HG03521 (cell line): ENCODE measurements around the gene EEF1B2.
"Not testable (repeated sequence)": the region's sequence is repeated elsewhere in the genome, so short reads cannot be mapped to it uniquely, and the experiment has no call there.

Experiments used
- ATAC-seq: cut with Tn5 transposase; IDR thresholded peaks from one replicate; pipeline ENCODE4 v1.9.1; 2021; ENCODE audit warnings: mild to moderate bottlenecking, moderate library complexity; ENCODE audit not compliant: unreplicated experiment

The EEF1B2 gene

DNA sequence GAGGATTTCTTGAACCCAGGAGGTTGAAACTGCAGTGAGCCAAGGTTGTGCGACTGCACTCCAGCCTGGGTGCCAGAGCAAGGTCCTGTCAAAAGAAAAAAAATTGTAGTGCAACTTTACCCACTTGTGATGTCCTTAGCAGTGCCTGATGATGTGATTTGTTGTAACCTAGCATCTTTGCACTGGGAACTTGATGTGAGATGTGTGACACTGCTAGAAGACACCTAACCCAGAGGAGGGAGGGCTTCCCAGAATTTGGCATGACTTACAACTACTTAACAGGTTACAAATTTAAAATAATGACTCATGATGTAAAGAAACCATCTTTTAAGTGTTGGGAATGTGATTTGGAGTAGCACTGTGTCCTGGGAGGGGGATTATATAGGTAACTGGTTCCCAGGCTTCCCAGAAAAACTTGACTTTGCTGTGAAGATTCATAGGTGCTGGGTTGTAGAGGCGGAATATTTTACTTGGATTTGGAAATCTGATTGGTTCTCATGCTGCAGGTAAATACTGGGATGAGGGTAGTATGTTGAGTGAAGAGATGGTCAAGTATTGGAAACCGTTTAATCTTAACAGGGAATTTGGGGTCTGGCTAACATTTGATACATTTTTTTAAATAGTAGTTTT, 3.7 kb downstream of the EEF1B2 start:
- no peak for ATAC-seq

DNA sequence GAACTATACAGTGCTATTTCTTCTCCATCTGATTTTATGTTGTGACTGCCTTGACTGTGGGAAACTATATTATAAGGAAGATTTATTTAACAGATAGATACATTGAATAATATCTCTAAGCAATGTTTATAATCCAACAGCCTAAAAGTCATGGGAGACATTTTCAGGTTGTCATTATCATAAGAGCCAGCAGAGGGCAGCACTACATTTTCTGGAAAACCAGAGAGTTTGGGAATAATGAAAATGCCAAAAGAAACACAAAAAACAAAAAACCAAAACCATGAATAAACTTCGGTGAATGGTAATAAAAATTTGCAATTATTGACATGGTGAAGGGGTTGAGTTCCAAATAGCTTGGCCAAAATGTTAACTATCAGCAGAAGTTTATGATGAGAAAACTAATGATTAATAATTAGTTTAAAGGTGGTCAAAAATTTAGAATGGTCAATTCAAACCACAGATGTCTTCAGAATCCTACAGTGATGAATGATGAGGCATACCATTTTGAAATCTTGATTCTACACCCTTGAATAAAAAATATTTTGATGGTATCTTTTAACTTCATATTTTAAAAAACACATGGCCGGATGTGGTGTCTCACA, 4.7 kb downstream of the EEF1B2 start:
- no peak for ATAC-seq

DNA sequence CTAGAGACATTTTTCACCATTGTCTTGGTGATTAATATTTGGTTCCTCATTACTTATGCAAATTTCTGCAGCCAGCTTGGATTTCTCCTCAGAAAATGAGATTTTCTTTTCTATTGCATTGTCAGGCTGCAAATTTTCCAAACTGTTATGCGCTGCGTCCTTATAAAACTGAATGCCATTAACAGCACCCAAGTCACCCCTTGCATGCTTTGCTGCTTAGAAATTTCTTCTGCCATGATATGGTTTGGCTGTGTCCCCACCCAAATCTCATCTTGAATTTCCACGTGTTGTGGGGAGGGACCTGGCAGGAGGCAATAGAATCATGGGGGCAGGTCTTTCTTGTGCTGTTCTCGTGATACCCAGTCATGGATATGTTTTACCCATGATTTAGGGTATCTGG, 8.5 kb downstream of the EEF1B2 start:
- not testable (repeated sequence) for ATAC-seq

DNA sequence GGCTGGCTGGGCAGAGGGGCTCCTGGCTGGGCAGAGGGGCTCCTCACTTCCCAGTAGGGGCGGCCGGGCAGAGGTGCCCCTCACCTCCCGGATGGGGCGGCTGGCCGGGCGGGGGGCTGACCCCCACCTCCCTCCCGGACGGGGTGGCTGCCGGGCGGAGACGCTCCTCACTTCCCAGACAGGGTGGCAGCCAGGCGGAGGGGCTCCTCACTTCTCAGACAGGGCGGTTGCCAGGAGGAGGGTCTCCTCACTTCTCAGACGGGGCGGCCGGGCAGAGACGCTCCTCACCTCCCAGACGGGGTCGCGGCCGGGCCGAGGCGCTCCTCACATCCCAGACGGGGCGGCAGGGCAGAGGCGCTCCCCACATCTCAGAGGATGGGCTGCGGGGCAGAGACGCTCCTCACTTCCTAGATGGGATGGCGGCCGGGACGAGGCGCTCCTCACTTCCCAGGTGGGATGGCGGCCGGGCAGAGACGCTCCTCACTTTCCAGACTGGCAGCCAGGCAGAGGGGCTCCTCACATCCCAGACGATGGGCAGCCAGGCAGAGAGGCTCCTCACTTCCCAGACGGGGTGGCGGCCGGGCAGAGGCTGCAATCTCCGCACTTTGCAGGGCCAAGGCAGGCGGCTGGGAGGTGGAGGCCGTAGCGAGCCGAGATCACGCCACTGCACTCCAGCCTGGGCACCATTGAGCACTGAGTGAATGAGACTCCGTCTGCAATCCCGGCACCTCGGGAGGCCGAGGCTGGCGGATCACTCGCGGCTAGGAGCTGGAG, 12.1 kb downstream of the EEF1B2 start:
- ATAC-seq: not testable (repeated sequence)

GRCh38 chr2:206173147-206173546, 13.5 kb downstream of the EEF1B2 start:
- no peak for ATAC-seq

DNA sequence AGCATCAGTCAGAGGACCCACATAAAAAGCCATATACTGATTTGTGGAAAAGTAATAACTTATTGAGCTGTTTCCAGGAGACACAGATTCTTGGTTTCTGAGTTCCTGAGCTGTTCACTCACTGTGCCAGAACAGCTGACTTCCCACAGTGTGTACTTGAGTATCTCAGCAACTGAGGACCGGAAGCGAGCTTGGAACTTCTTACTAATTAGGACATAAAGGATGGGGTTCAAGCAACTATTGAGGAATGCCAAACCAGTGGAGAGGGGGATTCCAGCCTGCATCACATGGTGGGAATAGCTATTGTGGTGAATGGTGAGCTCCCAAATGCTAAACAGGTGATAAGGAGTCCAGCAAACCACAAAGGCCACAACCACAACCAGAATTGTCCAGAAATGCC, 16.4 kb downstream of the EEF1B2 start:
- no peak for ATAC-seq

GRCh38 chr2:206176901-206177300, 17.2 kb downstream of the EEF1B2 start:
- no peak for ATAC-seq

- ATAC-seq: not testable (repeated sequence)
Observed at GRCh38 chr2:206181526-206181925, 21.8 kb downstream of the EEF1B2 start.

GRCh38 chr2:206189691-206190090, 30.0 kb downstream of the EEF1B2 start:
- no peak for ATAC-seq

DNA sequence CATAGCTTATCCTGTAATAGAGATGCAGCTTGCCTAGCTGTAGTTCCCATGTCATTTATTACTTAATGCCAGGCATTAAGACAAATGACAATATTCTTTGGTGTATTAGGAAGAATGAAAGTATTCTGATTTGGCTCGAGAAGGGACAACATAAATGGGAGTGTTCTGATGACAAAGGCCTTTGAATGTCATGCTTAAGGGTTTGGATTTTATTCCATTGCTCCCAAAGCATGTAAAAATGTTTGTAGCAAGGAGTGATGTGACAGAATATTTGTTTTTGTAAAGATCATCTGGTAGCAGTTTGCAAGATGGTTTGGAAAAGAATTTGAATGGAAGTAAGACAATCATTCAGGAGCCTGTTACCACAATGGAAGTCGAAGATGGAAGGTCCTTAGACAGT, 30.4 kb downstream of the EEF1B2 start:
- no peak for ATAC-seq

- no peak for ATAC-seq
Observed at GRCh38 chr2:206190689-206191088, 31.0 kb downstream of the EEF1B2 start.

- ATAC-seq: no peak
Observed at GRCh38 chr2:206192157-206192556, 32.5 kb downstream of the EEF1B2 start.

DNA sequence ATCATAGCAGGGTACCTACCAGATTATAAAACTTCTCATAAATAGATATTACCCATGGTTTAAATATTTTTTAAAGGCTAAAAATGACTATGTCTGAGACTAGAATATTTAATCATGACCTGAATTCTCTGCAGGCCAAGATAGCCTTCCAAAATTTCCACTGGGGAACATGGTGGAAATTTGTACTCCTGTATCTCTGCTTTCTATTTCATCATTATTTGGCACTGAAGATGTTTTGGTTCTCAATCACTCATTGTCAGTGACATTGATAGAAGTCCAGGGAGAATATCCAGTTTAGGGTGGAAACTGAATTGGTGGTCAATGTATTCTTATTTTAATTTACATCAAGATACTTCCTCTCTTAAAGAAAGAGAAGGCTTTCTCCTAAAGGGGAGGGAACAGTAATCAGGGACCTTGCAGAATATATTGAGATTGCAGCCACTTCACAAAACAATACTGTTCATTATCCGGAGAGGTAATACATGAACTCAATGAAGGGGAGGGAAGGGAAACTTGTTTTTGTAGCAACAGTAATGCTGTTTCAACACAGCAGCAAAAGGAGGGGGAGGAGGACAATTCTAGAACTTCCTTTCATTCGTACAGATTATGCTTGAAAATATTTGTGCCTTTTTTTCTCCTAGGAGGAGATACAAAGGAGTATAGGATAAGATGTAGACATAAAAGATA, 34.1 kb downstream of the EEF1B2 start:
- ATAC-seq: no peak

DNA sequence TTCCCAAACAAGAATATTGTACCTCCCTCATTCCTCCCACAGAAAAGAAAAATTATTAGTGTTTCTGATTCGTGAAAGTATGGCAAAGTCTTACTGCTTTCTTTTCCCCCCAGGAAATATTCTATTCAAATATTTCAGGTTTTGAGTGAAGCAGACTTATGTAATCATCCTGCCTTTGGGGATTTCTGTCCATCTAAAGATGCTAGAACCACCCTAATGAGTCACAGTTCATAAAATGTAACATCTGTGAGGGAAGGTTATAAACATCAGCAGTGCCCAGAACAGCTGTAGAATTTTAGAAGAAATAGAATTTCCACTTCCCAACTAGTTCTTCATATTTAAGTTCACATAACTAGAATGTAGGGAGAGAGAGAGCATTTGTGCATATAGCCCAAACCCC, 39.0 kb downstream of the EEF1B2 start:
- ATAC-seq: no peak

DNA sequence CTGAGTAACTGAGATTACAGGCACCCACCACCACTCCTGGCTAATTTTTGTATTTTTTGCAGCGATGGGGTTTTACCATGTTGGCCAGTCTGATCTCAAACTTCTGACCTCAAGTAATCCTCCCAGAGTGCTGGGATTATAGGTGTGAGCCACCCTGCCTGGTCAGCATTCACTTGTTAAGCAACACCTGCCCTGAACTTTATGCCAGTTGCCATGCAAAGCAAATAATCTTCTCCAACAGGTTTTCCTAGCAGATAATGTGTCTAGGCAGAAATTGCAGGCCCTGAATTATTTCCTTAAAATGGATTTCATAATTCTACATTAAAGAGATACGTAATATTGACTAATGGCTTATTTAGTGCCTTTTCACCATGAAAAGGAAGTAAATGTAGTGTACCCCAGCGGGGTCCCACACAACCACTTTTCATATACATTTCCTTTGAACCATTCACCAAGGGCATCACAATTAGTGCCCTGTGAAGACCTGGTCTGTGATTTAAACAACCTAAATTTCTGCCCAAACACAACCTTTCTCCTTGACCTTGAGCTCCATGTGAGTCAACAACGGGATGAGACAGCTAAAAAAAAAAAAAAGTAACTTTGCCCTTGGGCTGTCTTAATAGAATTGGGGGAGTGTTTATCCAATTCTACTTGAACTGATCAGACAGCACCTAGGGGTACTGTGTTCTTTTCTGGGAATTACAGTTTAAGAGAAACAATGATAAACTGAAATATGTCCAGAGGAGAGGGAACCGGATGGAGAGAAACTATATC, 41.6 kb downstream of the EEF1B2 start:
- ATAC-seq: no peak

DNA sequence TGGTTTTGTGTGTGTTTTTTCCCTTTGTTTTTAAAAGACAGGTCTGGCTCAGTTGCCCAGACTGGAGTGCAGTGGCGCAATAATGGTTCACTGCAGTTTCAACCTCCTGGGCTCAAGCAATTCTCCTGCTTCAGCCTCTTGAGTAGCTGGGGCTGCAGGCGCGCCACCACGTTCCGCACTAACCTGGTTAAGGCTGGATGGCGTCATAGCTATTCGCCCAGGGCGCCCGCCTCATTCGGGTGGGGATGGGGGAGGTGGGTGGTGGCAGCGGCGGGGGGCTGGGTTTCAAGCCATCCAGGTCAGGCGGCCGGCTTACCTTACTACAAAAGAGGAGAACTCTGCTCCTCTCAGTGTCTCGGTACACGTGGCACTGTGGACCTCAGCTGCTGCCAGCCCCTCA, 42.8 kb downstream of the EEF1B2 start:
- no peak for ATAC-seq

GRCh38 chr2:206203331-206203730, 43.6 kb downstream of the EEF1B2 start:
- no peak for ATAC-seq

GRCh38 chr2:206204710-206205109, 45.0 kb downstream of the EEF1B2 start:
- no peak for ATAC-seq

DNA sequence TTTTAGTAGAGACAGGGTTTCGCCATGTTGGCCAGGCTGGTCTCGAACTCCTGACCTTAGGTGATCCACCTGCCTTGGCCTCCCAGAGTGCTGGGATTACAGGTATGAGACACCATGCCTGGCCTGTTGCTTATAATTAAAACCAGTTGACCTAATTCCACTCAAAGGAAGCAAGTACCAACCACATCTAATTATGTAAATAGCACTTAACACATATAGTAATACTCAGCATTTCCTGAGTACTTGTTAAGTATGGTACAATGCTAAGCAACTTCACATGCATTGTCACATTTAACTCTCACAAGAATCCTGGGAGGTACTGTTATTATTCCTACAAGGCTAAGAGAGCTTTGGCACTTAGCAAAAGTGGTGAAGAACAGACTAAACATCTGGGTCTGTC, 47.6 kb downstream of the EEF1B2 start:
- ATAC-seq: not testable (repeated sequence)

DNA sequence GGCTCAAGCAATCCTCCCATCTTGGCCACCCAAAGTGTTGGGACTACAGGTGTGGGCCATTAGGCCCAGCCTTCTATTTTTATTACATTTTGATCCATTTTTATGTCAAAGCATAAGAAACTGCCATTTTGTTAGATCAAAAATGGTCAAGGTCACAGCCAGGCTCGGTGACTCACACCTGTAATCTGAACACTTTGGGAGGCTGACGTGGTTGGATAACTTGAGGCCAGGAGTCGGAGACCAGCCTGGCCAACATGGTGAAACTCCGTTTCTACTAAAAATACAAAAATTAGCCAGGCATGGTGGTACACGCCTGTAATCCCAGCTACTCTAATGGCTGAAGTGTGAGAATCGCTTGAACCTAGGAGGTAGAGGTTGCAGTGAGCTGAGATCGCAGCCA, 49.2 kb downstream of the EEF1B2 start:
- ATAC-seq: no peak
